Gastroesophageal sphincter (tissue), 3 donors: Measurements from ENCODE around the gene VTCN1.

Source experiments
- EP300 ChIP-seq: sonication (generic); formaldehyde crosslinking; IDR thresholded peaks from one replicate; pipeline ENCODE4 v1.6.1; 2017; ENCODE audit warnings: antibody characterized with exemption, mild to moderate bottlenecking
- POLR2A ChIP-seq, 2 donors: fragments of 450-650 bp; IDR thresholded peaks; one replicate each; pipeline ENCODE4 v1.6.1; 2017; ENCODE audit warnings: antibody characterized with exemption in 2 of 2, mild to moderate bottlenecking in 2 of 2, moderate library complexity in 1 of 2
- POLR2AphosphoS5 ChIP-seq: sonication (generic); formaldehyde crosslinking; IDR thresholded peaks from one replicate; pipeline ENCODE4 v1.6.1; 2017; ENCODE audit warnings: antibody characterized with exemption
- TF ChIP-seq, protein P1 (sequence below), 4 experiments: fragments of 200-600 bp in 2 of 4; fragments of 450-650 bp in 2 of 4; sonication (generic) in 1 of 4; IDR thresholded peaks; one replicate each; pipeline ENCODE4 v1.5.1; 2017 to 2019; ENCODE audit warnings: antibody characterized with exemption in 4 of 4, mild to moderate bottlenecking in 2 of 4, moderate library complexity in 2 of 4

DNA sequence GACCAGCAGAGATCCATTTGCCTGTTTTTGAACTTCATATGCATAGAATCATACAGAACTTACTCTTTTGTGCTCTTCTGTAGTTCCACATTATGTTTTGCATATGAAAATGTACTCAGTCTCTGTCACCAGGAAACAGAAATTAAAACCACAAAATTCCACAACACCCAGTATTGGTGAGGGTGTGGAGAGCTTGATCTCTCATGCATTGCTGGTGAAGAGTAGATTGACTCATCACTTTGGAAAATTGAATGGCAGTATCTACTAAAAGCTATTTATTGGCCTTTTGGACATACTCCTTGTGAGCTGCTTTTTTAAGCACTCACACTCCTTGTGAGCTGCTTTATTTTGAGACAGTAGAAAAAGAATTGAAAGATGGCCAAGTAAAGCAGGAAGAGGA, 43.3 kb downstream of the VTCN1 start:
- TF ChIP-seq, protein P1, sequence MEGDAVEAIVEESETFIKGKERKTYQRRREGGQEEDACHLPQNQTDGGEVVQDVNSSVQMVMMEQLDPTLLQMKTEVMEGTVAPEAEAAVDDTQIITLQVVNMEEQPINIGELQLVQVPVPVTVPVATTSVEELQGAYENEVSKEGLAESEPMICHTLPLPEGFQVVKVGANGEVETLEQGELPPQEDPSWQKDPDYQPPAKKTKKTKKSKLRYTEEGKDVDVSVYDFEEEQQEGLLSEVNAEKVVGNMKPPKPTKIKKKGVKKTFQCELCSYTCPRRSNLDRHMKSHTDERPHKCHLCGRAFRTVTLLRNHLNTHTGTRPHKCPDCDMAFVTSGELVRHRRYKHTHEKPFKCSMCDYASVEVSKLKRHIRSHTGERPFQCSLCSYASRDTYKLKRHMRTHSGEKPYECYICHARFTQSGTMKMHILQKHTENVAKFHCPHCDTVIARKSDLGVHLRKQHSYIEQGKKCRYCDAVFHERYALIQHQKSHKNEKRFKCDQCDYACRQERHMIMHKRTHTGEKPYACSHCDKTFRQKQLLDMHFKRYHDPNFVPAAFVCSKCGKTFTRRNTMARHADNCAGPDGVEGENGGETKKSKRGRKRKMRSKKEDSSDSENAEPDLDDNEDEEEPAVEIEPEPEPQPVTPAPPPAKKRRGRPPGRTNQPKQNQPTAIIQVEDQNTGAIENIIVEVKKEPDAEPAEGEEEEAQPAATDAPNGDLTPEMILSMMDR (IDR thresholded peaks at IDR 0.05): no peak
- no peak for TF ChIP-seq POLR2A (IDR thresholded peaks at IDR 0.05)
- TF ChIP-seq POLR2AphosphoS5: no peak
- no peak for TF ChIP-seq EP300
